ENCODE data around the gene NEUROD1.

The NEUROD1 gene

DNA sequence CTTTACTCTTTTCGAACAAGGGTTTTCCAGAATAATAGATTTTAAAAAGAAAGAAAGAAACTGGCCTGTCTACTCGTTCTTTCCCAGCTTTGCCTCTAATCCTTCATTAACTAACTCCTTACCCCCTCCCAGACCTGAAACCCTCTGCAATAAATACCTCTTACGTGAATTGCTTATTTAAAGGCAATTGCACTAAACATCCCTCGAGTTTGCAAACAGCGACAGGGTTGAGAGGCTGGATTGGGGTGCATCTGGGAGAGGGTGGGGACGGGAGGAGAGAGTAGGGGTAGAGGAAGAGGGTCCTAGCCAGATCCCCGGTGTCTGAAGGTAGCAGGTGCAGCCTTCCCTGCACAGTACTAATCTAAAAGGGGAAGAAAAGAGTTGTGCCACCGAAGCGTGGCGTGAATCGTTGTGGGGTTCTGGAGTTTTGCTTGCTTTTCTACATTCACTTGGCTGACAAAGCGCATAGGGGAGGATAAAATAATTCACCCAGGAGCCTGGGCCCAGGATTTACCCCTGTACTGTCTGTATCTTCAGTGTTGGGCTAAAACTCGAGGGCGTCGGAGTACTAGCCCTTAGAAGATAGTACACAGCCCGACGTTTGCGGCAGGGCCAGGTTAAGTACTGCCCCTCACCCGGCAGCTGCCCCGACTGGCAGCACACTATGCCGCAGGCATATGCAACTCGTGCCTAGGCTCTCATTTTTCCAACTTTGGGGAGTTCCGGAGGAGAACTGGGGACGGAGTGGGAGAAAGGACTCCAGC lies 1.9 kb upstream of the NEUROD1 start:
- H3K4me3 ChIP-seq (ENCODE audit: low read depth, low read length) = no peak overlapping the region
- DNase-seq (ENCODE audit: low read depth) = no peak

DNA sequence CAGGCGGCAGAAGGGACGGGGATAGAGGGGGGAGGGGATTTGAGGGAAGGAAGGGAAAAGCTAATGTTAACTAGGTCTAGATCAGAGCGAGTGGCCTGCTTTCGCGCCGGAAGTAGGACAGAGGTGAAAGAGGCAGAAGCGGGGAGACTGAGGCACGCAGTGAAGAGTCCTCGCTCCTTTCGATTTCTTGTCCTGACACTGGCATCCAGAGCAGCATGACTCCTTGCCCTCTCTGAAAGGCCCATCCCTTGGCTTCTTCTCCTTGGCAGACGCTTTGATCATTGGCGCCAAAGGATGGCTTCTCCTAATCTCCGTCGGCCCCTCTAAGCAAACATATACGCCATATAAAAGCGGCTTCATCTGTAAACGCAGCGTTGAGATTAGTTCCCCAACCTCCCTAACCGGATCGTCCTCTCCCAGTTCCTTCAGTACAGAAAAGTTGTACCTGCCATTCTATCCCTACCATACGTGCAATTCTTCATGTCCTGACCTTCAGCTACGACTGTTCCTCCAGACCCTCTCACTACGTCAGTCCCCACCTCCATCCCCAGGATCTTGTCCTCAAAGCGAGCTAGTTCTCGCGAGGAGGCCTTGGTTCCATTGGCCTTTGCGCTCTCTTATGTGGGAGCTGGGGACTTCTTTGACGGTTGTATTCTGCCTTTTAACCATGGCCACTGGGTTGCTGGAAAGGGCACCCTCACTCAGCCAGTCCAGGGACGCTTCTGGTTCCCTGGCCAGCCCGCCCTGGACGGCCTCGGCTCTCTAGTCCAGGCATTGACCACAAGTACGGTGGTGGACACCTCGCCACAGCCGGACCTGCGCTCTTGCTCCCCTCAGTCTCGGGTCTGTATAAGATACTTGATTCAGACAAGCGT lies 857 bp upstream of the NEUROD1 start:
- H3K4me3 ChIP-seq (ENCODE audit: low read depth, low read length) = peak overlapping the region; percentile 18
- no peak for DNase-seq (ENCODE audit: low read depth)

DNA sequence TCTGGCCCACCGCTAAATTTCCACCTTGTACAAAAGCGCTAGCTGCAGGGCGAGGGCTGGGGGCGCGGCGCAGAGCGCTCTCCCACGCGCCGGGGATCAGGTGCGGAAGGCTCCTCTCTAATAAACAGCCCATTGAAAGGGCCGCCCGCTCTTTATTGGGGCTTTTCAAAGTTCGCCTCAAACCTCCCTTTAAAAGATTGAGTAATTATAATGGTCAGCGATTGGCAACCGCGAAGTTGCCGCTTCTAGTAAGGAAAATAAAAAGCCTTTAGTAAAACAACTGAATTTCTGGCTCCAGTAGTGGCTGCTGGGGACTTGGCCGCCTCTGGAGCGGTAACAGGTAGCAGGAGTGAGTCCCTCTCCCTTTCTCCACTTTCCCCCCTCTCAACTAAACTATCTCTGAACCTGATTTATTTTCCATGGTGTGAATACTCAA lies 755 bp downstream of the NEUROD1 start:
- DNase-seq (ENCODE audit: low read depth) = no peak

DNA sequence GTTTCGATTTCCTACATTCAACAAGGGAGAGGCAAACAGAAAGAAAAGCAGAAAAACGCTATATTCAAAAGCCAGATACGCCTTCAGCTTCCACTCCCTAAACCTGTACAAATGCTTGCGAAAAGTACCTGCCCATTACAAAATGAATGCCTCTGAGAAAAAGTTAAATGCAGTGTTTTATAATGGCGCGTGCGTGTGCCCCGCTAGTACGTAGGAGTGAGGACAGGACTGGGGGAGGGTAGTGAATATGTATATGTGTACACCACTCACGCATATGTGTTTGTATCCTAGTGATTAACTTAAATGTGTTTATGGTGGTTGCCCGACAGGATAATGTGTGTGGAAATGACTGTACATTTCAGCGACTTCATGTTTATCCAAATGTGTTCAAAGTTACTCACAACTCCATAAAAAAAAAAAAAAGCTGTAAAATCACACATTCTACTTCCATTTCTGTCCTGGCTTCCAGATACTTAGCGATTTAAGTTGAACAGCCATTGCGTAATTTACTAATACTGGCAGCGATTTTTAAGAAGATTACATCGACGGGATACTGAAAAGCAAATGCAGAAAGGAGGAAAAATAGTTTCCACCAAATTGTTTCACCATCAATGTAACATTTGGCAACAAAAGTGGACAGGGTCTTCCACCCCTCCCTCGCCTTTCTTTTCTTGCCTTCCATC lies 1.3 kb downstream of the NEUROD1 start:
- no peak overlapping the region for H3K4me3 ChIP-seq (ENCODE audit: low read depth, low read length)
- DNase-seq (ENCODE audit: low read depth) = no peak

More for the DNA sequence above, 755 bp downstream of the NEUROD1 start:
- H3K4me3 ChIP-seq (ENCODE audit: low read depth, low read length) = no peak overlapping the region

DNA sequence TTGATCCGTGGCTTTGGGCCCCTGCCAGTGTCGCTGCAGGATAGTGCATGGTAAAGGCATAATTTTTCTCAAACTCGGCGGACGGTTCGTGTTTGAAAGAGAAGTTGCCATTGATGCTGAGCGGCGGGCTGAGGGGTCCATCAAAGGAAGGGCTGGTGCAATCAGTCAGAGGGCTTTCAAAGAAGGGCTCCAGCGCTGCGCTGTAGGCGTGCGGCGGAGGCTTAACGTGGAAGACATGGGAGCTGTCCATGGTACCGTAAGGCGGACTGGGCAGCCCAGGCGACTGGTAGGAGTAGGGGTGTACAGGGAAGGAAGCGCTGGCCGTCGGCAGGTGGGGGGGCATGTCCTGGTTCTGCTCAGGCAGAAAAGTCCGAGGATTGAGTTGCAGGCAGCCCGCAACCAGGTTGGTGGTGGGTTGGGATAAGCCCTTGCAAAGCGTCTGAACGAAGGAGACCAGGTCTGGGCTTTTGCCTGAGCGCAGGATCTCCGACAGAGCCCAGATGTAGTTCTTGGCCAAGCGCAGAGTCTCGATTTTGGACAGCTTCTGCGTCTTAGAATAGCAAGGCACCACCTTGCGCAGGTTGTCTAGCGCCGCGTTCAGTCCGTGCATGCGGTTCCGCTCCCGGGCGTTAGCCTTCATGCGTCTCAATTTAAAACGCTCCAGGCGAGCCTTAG lies 2.3 kb downstream of the NEUROD1 start:
- peak; percentile 33 for DNase-seq (ENCODE audit: low read depth)
- no peak overlapping the region for H3K4me3 ChIP-seq (ENCODE audit: low read depth, low read length)

DNA sequence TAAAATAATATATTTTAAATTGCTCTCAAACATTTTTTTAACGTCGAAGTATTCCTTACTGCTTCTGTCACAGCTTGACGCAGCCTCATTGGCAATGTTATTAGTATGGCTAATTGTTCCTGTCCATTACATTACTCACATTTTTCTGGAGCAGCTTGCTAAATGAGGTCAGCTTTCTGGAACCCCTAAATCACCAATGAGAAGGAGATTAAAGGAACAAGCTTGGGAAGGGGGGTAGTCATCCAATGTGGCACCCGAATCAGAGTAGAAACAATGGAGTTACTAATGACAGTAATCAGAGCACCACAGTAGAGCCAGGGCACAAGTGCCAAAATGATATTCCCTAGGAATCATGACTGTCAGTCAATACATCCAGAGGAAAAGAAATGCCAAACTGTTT lies 5.1 kb downstream of the NEUROD1 start:
- H3K4me3 ChIP-seq (ENCODE audit: low read depth, low read length) = no peak overlapping the region
- DNase-seq (ENCODE audit: low read depth) = no peak

DNA sequence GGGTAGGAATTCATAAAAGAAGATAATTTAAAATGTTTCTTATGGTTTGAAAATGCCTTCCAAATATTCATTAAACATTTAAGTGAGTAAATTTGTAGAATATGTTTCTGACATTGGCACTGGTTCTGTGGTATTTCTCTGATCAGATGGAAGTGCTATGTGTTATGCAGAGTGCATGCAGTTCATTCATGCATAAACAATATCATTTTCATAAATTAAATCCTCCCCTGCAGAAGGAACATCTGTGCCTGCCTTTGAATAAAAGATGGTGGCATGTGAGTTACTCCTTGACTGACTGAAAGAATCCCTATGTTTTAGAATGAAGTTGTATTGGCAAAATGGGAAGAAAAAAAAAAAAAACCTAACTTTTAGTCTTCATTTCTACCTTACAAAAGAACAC lies 5.9 kb downstream of the NEUROD1 start:
- no peak for DNase-seq (ENCODE audit: low read depth)
- H3K4me3 ChIP-seq (ENCODE audit: low read depth, low read length) = no peak overlapping the region

DNA sequence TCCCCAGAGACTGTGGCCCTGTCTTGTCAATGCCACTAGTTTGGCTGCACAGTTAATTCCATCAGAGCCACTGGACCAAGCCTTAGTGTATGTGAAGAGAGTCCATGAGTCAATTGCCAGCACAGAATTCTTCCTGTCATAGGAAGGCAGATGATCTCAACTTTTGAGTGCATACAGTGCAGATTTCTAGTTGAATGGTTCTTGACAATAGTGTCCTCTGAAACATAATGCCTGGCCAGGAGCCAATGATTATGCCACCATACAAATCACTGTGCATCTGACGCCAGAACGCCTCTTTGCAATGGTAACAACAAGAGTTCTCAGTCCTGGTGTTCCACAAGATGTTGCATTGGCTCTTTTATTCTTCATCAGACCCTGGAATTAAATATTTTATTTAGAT lies 7.1 kb downstream of the NEUROD1 start:
- no peak overlapping the region for H3K4me3 ChIP-seq (ENCODE audit: low read depth, low read length)
- no peak for DNase-seq (ENCODE audit: low read depth)

DNA sequence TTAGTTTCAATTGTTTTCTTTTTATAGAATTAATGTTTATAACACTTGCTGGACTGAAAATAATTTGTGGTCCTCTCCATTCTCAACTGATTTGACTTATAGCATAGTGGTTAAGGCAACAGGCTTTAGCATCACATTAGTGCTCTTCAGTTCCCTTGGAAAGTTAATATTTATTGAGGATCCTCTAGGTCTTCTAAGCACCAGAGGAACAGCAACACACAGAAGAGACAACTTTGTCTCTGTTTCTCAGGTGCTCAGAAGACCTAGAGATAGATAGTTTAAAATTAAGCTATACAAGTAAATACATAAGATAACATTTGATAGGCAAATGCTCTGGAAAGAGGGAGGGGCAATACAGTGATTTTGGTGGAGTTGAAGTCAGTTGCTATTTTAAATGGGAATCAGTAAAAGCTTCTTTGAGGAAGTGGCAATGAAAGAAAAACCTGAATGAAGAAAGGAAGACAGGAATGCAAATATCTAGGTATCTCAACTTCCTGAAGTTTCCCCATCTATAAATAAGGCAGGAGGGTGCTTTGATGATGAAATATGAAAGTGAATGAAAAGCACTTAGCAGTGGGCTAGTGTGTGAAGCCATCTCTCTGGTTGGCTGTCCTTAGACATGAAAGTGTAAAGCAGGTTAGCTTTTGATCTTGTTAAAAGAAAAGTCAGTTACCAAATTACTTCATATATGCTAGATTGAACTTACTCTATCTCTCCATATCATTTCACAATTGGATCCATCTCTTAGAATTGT lies 7.9 kb downstream of the NEUROD1 start:
- DNase-seq (ENCODE audit: low read depth) = no peak
- H3K4me3 ChIP-seq (ENCODE audit: low read depth, low read length) = no peak overlapping the region

DNA sequence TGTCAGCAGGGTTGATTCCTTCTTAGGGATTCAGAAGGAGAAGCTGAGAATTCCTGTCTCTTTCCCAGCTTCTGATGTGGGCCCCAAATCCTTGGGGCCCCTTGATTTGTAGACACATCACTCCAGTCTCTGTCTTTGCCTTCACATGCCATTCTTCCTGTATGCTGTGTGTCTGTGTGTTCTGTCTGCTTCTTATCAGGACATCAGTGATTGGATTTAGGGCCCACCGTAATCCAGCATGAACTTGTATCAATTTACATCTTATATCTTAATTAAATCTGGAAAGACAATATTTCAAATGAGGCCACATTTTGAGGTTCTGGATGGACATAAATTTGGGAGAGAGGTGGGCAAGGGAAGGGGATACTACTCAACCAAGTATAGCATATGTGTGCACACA lies 9.7 kb downstream of the NEUROD1 start:
- DNase-seq (ENCODE audit: low read depth) = no peak
- no peak overlapping the region for H3K4me3 ChIP-seq (ENCODE audit: low read depth, low read length)

DNA sequence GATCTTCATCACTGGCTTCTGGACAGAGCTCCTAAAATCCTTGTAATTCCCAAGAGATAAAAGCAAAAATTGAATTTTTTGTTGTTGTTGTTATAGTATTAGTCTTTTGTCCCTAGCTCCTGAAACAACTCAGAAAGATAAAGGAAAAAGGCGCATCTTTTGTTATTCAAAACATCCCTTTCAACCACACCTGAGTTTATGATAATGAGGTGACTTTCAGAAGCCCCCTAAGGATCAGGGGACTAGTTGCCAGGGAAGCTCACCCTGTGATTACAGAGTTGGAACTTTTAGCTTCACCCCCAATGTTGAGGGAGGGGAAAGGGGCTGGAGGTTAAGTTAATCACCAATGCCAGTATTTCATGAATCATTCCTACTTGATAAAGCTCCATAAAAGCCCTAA lies 13.1 kb downstream of the NEUROD1 start:
- no peak overlapping the region for H3K4me3 ChIP-seq (ENCODE audit: low read depth, low read length)

DNA sequence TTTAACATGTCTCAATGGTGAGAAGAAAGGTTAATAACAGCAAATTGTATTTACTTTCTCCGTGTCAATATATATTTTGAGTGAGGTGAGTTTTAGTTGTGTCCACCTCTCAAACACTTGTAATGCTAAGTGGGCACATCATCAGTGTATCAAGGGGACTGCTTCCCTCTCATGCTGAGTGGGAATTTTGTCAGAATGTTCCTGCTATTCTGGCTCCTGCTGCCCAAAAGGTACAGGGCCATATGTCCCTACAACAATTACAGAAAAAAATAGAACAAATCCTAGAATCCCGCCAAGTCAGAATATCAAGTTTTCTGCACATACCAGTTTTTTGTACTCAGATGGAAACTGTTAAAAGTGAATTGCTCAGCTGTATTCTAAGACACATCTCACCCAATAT lies 18.0 kb downstream of the NEUROD1 start:
- no peak overlapping the region for H3K4me3 ChIP-seq (ENCODE audit: low read depth, low read length)

More for the DNA sequence above, 13.1 kb downstream of the NEUROD1 start:
- no peak for DNase-seq (ENCODE audit: low read depth)

DNA sequence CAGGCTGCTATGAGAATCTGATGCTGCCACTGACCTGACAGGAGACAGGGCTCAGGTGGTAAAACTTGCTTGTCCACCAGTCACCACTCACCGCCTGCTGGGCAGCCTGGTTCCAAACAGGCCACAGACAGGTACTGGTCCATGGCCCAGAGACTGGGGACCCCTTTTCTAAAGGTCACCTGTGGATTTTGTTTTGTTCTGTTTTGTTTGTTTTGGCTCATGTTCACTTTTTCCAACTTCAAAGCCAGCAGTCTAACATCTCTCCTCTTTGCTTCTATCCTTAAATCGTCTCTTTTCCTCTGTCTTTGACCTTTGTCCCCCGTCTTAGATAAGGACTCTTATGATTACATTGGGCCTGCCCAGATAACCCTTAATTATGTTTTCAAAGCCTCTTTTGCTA lies 20.1 kb downstream of the NEUROD1 start:
- DNase-seq (ENCODE audit: low read depth) = no peak
- H3K4me3 ChIP-seq (ENCODE audit: low read depth, low read length) = no peak overlapping the region

More for the DNA sequence above, 18.0 kb downstream of the NEUROD1 start:
- DNase-seq (ENCODE audit: low read depth) = no peak

DNA sequence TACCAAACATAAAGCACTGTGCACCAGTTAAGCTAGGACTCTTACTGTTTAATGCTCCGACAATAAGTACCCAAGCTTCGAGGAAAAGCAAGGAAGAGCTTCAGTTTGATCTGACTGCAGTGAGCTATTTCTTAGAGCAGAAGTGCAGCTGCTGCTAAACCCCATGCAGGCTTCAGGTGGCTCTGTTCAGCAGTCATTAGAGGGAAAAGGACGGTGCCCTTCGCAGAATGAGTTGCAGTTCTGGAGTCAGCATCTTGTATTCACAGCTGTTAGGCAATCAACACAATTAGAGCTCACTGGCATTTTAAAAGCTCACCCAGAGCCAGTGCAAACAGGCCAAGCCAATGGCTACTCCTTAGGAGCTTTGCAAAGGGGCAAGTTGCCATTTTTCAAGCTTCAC lies 21.9 kb downstream of the NEUROD1 start:
- no peak overlapping the region for H3K4me3 ChIP-seq (ENCODE audit: low read depth, low read length)
- no peak for DNase-seq (ENCODE audit: low read depth)

DNA sequence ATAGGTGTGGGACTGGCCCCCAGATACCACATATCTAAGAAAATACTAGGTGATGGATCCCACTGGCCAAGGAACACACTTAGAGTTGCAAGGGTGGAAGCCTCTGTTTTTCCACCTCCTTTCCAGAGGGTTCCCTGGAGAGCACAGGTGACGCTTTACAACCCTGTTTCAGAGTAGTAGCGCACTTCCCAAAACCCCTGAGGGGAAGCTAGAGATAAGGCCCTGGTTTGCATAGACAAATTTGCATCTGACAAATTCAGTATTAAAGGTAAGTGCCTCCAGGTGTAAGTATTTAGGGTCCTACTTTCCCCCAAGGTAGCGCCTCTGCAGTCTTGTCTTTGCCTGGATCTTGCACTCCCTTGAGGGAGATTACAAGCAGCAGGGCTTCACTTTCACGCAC lies 22.9 kb downstream of the NEUROD1 start:
- H3K4me3 ChIP-seq (ENCODE audit: low read depth, low read length) = peak overlapping the region; percentile 57
- DNase-seq (ENCODE audit: low read depth) = no peak

DNA sequence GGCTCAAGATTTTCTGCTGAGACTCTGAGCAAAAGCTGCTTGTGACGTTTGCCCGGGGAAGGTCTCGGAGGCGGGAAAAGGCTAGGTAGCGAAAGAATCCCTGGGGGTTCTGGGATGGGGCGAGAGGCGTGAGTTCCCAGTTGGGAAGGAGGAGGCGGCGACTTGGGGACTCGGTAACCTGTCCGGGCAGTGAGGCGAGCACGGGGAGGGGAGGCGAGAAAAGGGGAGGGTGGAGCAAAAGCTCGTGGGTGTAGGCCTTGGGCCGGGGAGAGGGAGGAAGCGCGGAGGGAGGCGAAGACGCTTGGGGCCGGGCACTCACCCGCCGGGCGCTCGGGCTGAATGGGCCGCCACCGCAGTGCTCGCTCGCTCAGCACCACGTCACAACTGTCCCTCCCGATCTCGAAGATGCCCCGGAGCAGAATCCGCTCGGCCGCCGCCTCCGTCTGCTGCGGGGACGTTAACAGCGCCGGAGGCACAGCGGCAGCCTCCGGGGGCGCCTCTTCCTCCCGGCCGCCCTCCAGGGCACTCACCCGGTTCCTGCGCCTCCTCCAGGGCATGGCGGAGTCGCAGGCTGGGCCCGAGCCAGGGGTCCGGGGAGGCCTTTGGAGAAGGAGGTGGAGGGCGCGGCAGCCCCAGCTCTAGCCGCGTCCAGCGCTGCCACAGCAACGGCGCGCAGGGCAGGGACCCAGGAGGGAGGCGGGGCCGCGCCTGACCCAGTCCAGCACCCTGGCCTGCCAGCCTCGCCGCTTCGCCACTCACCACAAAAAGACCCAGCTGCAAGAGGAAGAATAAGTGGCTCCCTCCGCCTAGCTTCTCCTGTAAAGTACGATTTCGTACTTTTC lies 23.6 kb downstream of the NEUROD1 start, which contains the start of gene CERKL:
Gene CERKL, minus strand, starts transcription at position 656 of the 842 bp plus-strand sequence. Its CDS starts 99 bp downstream, at position 557.
- H3K4me3 ChIP-seq (ENCODE audit: low read depth, low read length) = peak within 1 kb of the TSS; percentile 57
- DNase-seq (ENCODE audit: low read depth) = no peak

DNA sequence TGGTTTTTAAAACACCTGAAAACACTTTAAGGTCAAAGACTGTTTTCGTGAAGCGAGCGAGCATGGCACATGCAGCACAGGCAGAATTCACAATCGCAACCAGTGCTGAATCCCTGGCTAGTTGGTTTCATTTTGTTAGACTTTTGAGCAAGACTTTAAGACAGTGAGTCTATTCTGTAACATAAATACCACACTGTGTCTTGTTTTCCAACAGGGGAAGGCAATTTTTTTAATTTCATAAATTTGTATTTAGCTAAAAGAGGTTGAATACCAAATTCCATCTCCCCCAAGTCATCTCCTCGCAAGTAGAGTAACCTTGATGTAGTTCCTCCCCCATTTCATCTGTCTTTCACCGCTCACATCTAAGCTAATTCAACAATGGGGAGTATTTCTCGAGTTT lies 24.8 kb downstream of the NEUROD1 start:
- H3K4me3 ChIP-seq (ENCODE audit: low read depth, low read length) = no peak overlapping the region
- no peak for DNase-seq (ENCODE audit: low read depth)

DNA sequence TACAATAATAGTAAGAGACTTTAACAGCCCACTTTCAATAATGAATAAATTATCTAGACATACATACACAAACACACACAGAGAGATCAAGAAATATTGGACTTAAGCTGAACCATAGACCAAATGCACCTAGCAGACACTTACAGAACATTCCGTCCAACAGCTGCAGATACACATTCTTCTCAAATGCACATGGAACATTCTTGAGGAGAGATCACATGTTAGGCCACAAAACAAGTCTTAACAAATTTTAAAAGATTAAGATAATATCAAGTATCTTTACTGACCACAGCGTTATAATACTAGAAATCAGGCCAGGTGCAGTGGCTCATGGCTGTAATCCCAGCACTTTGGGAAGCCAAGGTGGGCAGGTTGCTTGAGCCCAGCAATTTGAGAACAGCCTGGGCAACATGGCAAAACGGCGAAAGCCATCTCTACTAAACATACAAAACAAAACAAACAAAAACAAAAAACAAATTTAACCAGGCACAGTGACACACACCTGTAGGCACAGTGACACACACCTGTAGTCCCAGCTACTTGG lies 30.8 kb downstream of the NEUROD1 start:
- no peak for DNase-seq (ENCODE audit: low read depth)
- no peak overlapping the region for H3K4me3 ChIP-seq (ENCODE audit: low read depth, low read length)
